Hepatocyte (in vitro differentiated cells): ENCODE data around the gene KSR2.

Experiments
- CTCF ChIP-seq: fragments of 200-600 bp; sonication (generic); IDR thresholded peaks from 2 replicates; pipeline ENCODE4 v1.5.1; 2016; ENCODE audit warnings: antibody characterized with exemption, mild to moderate bottlenecking; ENCODE audit not compliant: poor library complexity
- EZH2 ChIP-seq: fragments of 200-600 bp; sonication (generic); IDR thresholded peaks from 2 replicates; pipeline ENCODE4 v1.6.1; 2016; ENCODE audit warnings: antibody characterized with exemption, mild to moderate bottlenecking, borderline replicate concordance
- EZH2phosphoT487 ChIP-seq: fragments of 200-600 bp; sonication (generic); IDR thresholded peaks from one replicate; pipeline ENCODE4 v1.6.1; 2018; ENCODE audit warnings: antibody characterized with exemption, mild to moderate bottlenecking, low read depth, moderate library complexity; ENCODE audit not compliant: unreplicated experiment, severe bottlenecking

GRCh38 chr12:117561990-117562389 lies 406.8 kb downstream of the KSR2 start:
- TF ChIP-seq CTCF (no peak), EZH2 (no peak), EZH2phosphoT487 (no peak)
